HepG2 (cell line): ENCODE data around the gene SCUBE2. TPM values are rescaled to one million over a fixed set of nuclear protein-coding genes. Genes with fewer than 3 reads are reported as not detected.
A peak's percentile ranks its signal among the peaks of the same experiment; 100 is the strongest.

Source experiments
- NFIC ChIP-seq: IDR thresholded peaks from 2 replicates; pipeline ENCODE4 v1.6.1; 2012; ENCODE audit warnings: mild to moderate bottlenecking, low read length, inconsistent platforms
- polyA plus RNA-seq, 8 experiments: library from polyadenylated mRNA; depleted of rRNA in 3 of 8; stranded (reverse) in 7 of 8; unstranded in 1 of 8; fragments of >200 nt; fragmentation: Illumina TruSeq in 4 of 8; extraction: Trizol in 4 of 8; gene quantifications; 2 replicates each; pipeline versions ENCODE4 v1.2.1 to v1.2.3, GENCODE V29; 2011 to 2016; ENCODE audit warnings: low read depth in 4 of 8, missing spikeins in 1 of 8, mixed read lengths in 1 of 8; ENCODE audit not compliant: insufficient read depth in 1 of 8
- total RNA-seq, 5 experiments: library from RNA; depleted of rRNA; stranded (reverse); fragments of >200 nt; fragmentation: Illumina TruSeq; extraction: Trizol; gene quantifications; 2 replicates each; pipeline ENCODE4 v1.2.3, GENCODE V29; 2016; ENCODE audit warnings: low read depth in 1 of 5
- TF ChIP-seq, protein P1 (sequence below): sonication (generic); formaldehyde crosslinking; IDR thresholded peaks from 2 replicates; pipeline ENCODE4 v1.4.0; 2020; ENCODE audit warnings: missing genetic modification reagents, borderline replicate concordance
- TF ChIP-seq, protein P2 (sequence below): IDR thresholded peaks from 2 replicates; pipeline ENCODE4 v1.4.0; 2020; ENCODE audit warnings: mild to moderate bottlenecking, missing genetic modification reagents

SCUBE2 gene
- total and polyA plus RNA-seq, 2 of the 13 experiments (the other 11 are each of a cell fraction or from before 2014, with no cell fraction given), result 0.09 TPM; not detected in 1

DNA sequence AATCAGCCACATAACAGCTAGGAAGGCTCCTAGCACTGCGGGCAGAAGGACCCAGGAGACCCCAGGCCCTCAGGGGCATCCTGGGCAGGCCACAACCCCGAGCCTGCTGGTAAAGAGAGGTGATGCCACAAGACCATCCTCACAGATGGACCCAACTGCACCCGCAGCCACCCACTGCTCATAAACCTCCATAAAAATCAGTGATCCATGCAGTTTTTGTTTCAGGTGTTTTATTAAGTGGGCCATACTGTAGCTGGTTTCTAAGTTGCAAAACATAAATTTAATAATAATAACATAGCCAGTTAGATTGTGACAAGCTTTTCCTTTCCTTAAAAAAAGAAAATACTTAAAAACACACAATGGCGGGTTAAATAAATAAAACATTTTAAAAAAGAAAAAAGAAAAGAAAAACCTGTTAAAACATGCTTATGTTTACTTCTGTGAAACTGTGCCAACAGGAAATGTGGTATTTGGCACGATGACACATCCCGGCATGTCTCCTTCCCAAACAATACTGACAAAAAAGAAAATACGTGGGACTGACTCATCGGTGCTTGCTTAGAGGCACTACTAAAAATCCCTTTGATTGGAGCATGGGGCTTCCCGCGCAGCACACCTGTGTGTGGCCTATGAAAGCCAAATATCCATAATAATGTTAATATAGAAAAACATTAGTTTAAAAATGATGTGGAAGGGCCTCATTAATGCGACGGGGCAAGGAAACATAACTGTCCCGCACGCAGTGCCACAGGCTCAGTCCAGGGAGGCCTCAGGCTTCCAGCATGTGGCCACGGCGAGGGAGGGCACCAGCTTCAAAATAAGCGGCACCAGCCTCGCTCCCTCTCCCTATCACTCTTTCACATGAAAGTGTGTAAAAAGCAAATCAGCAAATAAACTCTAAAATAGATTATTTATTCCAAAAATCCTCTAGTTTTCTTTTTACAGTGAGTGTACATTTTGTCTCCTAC lies 47.5 kb upstream of the SCUBE2 start (continued):
- TF ChIP-seq, protein P1, sequence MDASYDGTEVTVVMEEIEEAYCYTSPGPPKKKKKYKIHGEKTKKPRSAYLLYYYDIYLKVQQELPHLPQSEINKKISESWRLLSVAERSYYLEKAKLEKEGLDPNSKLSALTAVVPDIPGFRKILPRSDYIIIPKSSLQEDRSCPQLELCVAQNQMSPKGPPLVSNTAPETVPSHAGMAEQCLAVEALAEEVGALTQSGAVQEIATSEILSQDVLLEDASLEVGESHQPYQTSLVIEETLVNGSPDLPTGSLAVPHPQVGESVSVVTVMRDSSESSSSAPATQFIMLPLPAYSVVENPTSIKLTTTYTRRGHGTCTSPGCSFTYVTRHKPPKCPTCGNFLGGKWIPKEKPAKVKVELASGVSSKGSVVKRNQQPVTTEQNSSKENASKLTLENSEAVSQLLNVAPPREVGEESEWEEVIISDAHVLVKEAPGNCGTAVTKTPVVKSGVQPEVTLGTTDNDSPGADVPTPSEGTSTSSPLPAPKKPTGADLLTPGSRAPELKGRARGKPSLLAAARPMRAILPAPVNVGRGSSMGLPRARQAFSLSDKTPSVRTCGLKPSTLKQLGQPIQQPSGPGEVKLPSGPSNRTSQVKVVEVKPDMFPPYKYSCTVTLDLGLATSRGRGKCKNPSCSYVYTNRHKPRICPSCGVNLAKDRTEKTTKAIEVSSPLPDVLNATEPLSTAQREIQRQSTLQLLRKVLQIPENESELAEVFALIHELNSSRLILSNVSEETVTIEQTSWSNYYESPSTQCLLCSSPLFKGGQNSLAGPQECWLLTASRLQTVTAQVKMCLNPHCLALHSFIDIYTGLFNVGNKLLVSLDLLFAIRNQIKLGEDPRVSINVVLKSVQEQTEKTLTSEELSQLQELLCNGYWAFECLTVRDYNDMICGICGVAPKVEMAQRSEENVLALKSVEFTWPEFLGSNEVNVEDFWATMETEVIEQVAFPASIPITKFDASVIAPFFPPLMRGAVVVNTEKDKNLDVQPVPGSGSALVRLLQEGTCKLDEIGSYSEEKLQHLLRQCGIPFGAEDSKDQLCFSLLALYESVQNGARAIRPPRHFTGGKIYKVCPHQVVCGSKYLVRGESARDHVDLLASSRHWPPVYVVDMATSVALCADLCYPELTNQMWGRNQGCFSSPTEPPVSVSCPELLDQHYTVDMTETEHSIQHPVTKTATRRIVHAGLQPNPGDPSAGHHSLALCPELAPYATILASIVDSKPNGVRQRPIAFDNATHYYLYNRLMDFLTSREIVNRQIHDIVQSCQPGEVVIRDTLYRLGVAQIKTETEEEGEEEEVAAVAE (CRISPR knock-in tag), result peak; percentile 53; the same call in 1 of the 2 replicates
- TF ChIP-seq NFIC, result peak; percentile 25; the same call in 1 of the 2 replicates
- TF ChIP-seq, protein P2, sequence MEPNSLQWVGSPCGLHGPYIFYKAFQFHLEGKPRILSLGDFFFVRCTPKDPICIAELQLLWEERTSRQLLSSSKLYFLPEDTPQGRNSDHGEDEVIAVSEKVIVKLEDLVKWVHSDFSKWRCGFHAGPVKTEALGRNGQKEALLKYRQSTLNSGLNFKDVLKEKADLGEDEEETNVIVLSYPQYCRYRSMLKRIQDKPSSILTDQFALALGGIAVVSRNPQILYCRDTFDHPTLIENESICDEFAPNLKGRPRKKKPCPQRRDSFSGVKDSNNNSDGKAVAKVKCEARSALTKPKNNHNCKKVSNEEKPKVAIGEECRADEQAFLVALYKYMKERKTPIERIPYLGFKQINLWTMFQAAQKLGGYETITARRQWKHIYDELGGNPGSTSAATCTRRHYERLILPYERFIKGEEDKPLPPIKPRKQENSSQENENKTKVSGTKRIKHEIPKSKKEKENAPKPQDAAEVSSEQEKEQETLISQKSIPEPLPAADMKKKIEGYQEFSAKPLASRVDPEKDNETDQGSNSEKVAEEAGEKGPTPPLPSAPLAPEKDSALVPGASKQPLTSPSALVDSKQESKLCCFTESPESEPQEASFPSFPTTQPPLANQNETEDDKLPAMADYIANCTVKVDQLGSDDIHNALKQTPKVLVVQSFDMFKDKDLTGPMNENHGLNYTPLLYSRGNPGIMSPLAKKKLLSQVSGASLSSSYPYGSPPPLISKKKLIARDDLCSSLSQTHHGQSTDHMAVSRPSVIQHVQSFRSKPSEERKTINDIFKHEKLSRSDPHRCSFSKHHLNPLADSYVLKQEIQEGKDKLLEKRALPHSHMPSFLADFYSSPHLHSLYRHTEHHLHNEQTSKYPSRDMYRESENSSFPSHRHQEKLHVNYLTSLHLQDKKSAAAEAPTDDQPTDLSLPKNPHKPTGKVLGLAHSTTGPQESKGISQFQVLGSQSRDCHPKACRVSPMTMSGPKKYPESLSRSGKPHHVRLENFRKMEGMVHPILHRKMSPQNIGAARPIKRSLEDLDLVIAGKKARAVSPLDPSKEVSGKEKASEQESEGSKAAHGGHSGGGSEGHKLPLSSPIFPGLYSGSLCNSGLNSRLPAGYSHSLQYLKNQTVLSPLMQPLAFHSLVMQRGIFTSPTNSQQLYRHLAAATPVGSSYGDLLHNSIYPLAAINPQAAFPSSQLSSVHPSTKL (CRISPR knock-in tag), result 0 out of 2 replicates have a peak, but pooled peaks have one; percentile 10
